ENCODE measurements around the gene TMEM203. TPM values are rescaled to one million over a fixed set of nuclear protein-coding genes. Genes with fewer than 3 reads are reported as not detected.

Gene TMEM203
- total and polyA plus RNA-seq, 2 of the 13 experiments (the other 11 are each of a cell fraction or from before 2014, with no cell fraction given) = 23.4 to 36.7 TPM

- TF ChIP-seq, protein P1, sequence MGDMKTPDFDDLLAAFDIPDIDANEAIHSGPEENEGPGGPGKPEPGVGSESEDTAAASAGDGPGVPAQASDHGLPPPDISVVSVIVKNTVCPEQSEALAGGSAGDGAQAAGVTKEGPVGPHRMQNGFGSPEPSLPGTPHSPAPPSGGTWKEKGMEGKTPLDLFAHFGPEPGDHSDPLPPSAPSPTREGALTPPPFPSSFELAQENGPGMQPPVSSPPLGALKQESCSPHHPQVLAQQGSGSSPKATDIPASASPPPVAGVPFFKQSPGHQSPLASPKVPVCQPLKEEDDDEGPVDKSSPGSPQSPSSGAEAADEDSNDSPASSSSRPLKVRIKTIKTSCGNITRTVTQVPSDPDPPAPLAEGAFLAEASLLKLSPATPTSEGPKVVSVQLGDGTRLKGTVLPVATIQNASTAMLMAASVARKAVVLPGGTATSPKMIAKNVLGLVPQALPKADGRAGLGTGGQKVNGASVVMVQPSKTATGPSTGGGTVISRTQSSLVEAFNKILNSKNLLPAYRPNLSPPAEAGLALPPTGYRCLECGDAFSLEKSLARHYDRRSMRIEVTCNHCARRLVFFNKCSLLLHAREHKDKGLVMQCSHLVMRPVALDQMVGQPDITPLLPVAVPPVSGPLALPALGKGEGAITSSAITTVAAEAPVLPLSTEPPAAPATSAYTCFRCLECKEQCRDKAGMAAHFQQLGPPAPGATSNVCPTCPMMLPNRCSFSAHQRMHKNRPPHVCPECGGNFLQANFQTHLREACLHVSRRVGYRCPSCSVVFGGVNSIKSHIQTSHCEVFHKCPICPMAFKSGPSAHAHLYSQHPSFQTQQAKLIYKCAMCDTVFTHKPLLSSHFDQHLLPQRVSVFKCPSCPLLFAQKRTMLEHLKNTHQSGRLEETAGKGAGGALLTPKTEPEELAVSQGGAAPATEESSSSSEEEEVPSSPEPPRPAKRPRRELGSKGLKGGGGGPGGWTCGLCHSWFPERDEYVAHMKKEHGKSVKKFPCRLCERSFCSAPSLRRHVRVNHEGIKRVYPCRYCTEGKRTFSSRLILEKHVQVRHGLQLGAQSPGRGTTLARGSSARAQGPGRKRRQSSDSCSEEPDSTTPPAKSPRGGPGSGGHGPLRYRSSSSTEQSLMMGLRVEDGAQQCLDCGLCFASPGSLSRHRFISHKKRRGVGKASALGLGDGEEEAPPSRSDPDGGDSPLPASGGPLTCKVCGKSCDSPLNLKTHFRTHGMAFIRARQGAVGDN (CRISPR knock-in tag; IDR thresholded peaks at IDR 0.05) = peak; percentile 40
- TF ChIP-seq ZBTB44 (CRISPR knock-in tag; IDR thresholded peaks at IDR 0.05) = no peak
- H3K4me3 ChIP-seq (replicated peaks in 1 of 3; ENCODE audit: insufficient read depth in 1 of 3, low read depth in 2 of 3, low read length in 3 of 3) = no peak overlapping the region
- DNase-seq (ENCODE audit: low spot score) (no peak), ATAC-seq (no peak), FAIRE-seq (no peak)
- H3K9me3 ChIP-seq (ENCODE audit: low read length) = no peaks in the 10 kb centered on the region
- no peaks in the 10 kb centered on the region for H3K4me1 ChIP-seq (ENCODE audit: insufficient read depth, low read length)
- POLR2A ChIA-PET = no interaction called here
- CTCF ChIA-PET (ENCODE audit: low intra/inter-chr PET ratio, low total read pairs) = no interaction called here
- no peak overlapping the region for H2AFZ ChIP-seq (ENCODE audit: low read length)
- intact Hi-C loops (cut with micrococcal nuclease; ENCODE audit: unreplicated experiment) (loop anchor here (10.0 kb wide), 1 partner anchor 64 kb away; the partner anchor contains the start of gene DPP7), in situ Hi-C loops (cut with HindIII; ENCODE audit: extremely low pct_ligation_motif_present, low pct_unique_long_range_greater_than_20kb) (no loop called here)
- peaks cover 18% of the 10 kb centered on the region in 2 experiments; a peak in 4 of 5 replicates for H3K36me3 ChIP-seq (replicated peaks in 1 of 2; ENCODE audit: control insufficient read depth in 1 of 2, insufficient read depth in 2 of 2, low read length in 2 of 2)
- no TSS peak for BruUV-seq (replicated peaks)
- H4K20me1 ChIP-seq (ENCODE audit: insufficient read depth, low read length) = no peaks in the 10 kb centered on the region
- WGBS (ENCODE audit: low lambda C conversion rate) = 89% methylated on average over 11 of the region's 23 CpGs
- H3K9ac ChIP-seq (ENCODE audit: insufficient read depth, low read depth, low read length) = no peak overlapping the region
- no peaks in the 10 kb centered on the region for H3K79me2 ChIP-seq (ENCODE audit: insufficient read depth, low read length)
- H3K27ac ChIP-seq (ENCODE audit: extremely low read length, insufficient read depth, low read length) = no peak overlapping the region
- no peak overlapping the region for H3K4me2 ChIP-seq (ENCODE audit: low read depth, low read length)
- no peaks in the 10 kb centered on the region for H3K27me3 ChIP-seq (ENCODE audit: control insufficient read depth in 1 of 2, insufficient read depth in 2 of 2, low read length in 2 of 2)
These were observed 27.1 kb downstream of the TMEM203 start for GRCh38 chr9:137178201-137178938.
